Amniotic stem cell (primary cell): Measurements from ENCODE around the gene OR2G6.
"Not testable (repeated sequence)": the region's sequence is repeated elsewhere in the genome, so short reads cannot be mapped to it uniquely, and the experiment has no call there.

ENCODE experiments used
- DNase-seq: peaks from one replicate; lab custom pipeline; 2025; lab: John Stamatoyannopoulos, UW

Gene OR2G6

DNA sequence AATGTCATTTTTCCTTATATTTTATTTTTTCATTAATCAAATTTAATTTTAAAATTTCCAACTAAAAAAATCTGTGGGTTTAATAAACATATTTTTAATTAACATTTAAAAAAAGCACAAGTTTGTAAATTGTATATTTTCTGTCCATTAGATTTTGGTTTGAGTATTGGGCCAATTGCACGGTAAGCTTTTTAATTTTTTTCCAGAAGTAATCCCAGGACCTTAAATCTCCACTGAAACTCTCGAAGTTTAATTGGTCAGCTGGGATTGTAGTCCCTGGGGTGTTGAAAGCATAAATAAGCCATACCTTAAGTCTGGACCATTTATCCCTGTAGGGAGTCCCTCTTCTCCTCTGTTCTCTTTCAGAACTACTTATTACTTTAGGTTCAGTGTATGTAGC is at the start of gene OR2G6:
TSS of gene OR2G6 (plus strand) at position 301 of the 400 bp plus-strand sequence. CDS start 13,574 bp downstream, outside the sequence.
- not testable (repeated sequence) for DNase-seq

GRCh38 chr1:248459117-248459516 is 48.8 kb upstream of the OR2G6 start:
- DNase-seq, result not testable (repeated sequence)

GRCh38 chr1:248471154-248471553 is 36.7 kb upstream of the OR2G6 start:
- DNase-seq, result no peak

- not testable (repeated sequence) for DNase-seq
These were observed 35.8 kb upstream of the OR2G6 start for GRCh38 chr1:248472111-248472510.

DNA sequence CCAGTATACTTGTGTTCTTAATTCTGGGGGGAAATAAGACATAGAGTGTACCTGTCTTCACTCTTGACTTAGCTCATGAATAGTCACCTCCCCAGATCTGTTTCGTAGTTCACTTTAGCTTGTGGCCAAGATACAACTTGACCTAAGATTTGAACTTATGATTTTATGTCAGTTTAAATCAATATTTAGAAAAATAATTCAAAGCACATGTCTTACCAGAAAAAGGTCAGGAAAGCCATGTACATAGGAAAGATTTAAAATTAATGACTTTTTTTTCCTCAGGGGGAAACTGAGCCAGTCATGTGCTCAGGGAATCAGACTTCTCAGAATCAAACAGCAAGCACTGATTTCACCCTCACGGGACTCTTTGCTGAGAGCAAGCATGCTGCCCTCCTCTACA is 34.8 kb upstream of the OR2G6 start, which contains the start of gene OR2T3:
TSS of gene OR2T3 (plus strand) at position 301 of the 400 bp plus-strand sequence. CDS start at position 301, 0 bp downstream.
- not testable (repeated sequence) for DNase-seq

DNA sequence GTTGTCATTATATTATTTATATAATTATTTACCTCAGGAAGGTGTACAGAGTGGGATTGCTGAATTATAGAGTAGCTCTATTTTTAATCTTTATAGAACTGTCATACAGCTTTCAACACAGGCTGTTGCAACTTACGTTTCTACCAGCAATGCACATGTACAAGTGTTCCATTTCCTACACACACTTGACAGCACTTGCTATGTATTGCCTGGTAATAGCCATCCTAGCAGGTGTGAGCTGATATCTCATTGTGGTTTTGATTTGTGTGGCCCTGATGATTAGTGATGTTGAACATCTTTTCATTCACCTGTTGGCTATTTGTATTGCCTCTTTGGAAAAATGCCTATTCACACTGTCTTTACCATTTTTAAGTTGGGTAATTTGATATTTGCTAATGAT is 32.2 kb upstream of the OR2G6 start:
- DNase-seq, result not testable (repeated sequence)

DNA sequence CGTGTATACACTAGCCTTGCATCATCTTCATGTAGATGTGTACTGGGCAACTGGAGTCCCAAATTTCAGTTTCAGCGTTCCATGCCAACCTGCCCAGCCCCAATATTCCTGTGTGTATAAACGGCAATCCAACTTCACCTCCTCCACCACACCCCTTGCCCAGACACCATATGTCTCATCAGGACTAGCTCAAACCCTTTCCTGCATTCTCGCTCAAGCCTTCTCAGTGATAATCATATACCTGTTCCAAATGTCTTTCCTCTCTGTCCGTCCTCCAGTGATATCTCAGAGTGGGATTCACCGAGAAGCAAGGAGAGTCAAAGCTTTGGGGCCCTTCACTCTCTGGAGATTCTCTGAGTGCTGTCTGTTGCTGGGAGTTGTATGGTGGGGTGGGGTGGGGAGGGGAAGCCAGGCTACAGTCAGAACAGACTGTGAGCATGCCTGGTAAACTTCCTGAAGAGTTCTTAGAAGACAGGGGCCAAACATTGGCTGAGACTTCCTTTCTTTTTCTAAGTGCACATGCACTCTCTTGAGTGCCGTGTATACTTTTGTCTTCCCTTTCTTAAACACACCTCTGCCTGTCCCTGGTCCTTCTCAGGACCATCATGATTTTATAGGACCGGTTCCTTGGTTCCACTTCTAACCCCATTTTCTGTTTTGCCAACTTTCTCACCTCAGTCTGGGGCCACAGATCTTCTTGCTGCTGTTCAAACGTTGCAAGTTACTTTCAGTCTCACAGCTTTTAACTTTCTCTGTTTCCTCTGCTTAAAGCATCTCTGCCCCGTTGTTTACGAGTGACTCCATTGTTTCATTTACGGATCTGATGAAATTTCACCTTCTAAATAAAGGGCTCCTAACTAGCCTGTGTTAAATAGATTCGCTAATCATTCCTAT is 25.9 kb upstream of the OR2G6 start:
- not testable (repeated sequence) for DNase-seq

DNA sequence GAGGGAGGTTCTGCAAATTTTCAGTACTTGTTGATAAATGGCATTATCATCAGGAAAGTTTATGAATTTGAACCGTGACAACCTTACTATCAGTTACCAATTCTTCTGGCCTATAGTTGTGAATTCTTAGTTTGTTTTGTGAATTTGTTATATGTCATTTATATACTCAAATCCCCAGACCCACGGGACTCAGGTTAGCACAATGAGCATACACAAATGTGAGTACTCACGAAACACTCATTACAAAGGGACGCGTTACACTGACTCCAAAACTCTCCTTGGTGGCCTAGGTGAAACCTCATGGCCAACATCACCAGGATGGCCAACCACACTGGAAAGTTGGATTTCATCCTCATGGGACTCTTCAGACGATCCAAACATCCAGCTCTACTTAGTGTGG is 19.6 kb upstream of the OR2G6 start, which contains the start of gene OR2T5:
TSS of gene OR2T5 (plus strand) at position 301 of the 400 bp plus-strand sequence. CDS start at position 301, 0 bp downstream.
- not testable (repeated sequence) for DNase-seq

- DNase-seq, result not testable (repeated sequence)
These were observed 11.2 kb upstream of the OR2G6 start for GRCh38 chr1:248496661-248497060.

- not testable (repeated sequence) for DNase-seq
These were observed 7.4 kb upstream of the OR2G6 start for GRCh38 chr1:248500305-248501035.

GRCh38 chr1:248510217-248510616 is 2.3 kb downstream of the OR2G6 start:
- DNase-seq, result not testable (repeated sequence)

GRCh38 chr1:248521856-248522255 is 14.0 kb downstream of the OR2G6 start:
- no peak for DNase-seq

GRCh38 chr1:248537449-248537848 is 29.6 kb downstream of the OR2G6 start:
- not testable (repeated sequence) for DNase-seq

- not testable (repeated sequence) for DNase-seq
These were observed 39.5 kb downstream of the OR2G6 start for GRCh38 chr1:248547383-248547782.

GRCh38 chr1:248551027-248551426 is 43.2 kb downstream of the OR2G6 start:
- not testable (repeated sequence) for DNase-seq

GRCh38 chr1:248562672-248563071 is 54.8 kb downstream of the OR2G6 start, which contains the start of gene OR2T29:
Gene OR2T29 (minus strand): TSS chr1:248562772. CDS start chr1:248559491, 3,281 bp downstream.
- not testable (repeated sequence) for DNase-seq

GRCh38 chr1:248565530-248566373 is 57.9 kb downstream of the OR2G6 start:
- DNase-seq, result not testable (repeated sequence)

- not testable (repeated sequence) for DNase-seq
These were observed 61.2 kb downstream of the OR2G6 start for GRCh38 chr1:248569049-248569448.

GRCh38 chr1:248570811-248571210 is 62.9 kb downstream of the OR2G6 start:
- not testable (repeated sequence) for DNase-seq

DNA sequence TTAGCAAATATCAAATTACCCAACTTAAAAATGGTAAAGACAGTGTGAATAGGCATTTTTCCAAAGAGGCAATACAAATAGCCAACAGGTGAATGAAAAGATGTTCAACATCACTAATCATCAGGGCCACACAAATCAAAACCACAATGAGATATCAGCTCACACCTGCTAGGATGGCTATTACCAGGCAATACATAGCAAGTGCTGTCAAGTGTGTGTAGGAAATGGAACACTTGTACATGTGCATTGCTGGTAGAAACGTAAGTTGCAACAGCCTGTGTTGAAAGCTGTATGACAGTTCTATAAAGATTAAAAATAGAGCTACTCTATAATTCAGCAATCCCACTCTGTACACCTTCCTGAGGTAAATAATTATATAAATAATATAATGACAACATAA is 64.2 kb downstream of the OR2G6 start:
- DNase-seq, result not testable (repeated sequence)

GRCh38 chr1:248573856-248574255 is 66.0 kb downstream of the OR2G6 start:
- not testable (repeated sequence) for DNase-seq
